GM21576 (cell line): ENCODE results near the gene HVCN1.

Experiments used
- ATAC-seq: cut with Tn5 transposase; IDR thresholded peaks from one replicate; pipeline ENCODE4 v1.9.1; 2021; ENCODE audit warnings: mild to moderate bottlenecking, moderate library complexity; ENCODE audit not compliant: unreplicated experiment

The HVCN1 gene

DNA sequence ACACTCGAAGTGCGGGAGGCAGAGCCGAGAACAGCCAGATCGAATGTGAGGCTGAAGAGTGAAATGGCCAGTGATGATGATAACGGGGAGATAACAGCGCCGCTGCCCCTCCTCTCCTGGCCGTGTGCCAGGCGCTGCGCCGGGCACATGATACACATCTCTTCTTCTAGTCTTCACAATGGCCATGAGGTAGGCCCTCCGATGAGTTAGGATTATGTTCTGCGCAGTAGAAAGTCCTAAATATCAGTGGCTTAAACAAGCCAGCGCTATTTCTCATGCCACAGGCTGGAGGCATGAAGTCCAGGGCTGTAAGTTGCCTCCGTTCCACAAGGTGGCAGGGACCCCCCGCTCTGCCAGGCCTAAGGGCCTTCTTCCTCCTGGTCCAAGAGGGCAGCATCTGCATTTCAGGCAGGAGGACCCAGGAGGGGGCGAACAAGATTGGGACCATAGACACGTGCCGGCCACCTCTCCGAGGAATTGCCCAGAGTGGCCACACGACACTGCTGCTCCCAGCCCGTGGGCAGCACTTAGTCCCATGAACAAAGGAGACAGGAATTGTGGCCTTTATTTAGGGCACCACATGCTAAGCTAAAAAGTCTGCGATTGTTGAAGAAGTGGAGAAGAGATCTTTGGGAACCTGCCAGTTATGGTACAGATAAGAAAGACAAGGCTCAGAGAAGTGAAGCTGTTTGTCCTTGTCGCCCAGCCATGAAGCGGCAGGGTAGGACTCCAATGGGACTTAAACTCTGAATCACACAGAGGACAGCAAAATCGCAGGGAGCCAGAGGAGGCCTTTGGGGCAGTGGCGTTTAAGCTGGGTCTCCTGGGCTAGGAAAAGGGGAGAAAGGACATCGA lies 10.9 kb upstream of the HVCN1 start:
- no peak for ATAC-seq

- ATAC-seq: peak; percentile 73
Observed at GRCh38 chr12:110698171-110698902, 9.4 kb upstream of the HVCN1 start.

- ATAC-seq: no peak
Observed at GRCh38 chr12:110697236-110697635, 8.3 kb upstream of the HVCN1 start.

- no peak for ATAC-seq
Observed at GRCh38 chr12:110696283-110696682, 7.4 kb upstream of the HVCN1 start.

DNA sequence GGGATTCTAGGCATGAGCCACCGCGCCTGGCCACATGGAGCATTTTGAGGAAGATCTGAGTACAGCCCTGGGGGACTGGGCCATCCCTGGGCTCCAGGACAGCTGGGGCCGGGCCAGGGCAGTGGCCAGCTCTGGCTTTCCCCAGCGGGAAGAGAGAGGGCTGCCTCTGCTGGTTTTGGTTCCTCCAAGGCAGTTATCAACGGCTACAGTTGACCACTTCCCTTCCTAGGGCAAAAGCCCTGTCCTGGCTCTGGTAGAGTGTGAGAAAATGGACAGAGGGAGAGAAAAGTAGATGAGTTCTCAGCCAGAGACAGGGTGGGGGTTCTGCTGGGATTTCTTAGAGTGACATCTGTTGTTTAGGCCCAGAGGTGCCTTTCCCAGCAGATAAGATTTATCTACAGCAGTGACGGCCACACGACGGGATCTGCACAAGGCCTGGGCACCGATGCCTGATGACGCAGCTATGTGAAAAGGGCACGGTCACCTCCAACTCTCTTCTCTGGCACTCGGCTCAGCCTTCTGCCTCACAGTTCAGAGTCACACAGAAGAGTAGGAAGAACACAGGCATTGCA lies 5.5 kb upstream of the HVCN1 start:
- no peak for ATAC-seq

- ATAC-seq: no peak
Observed at GRCh38 chr12:110693731-110694130, 4.8 kb upstream of the HVCN1 start.

- ATAC-seq: no peak
Observed at GRCh38 chr12:110690127-110690430, 1.2 kb upstream of the HVCN1 start.

GRCh38 chr12:110689281-110690126 lies 589 bp upstream of the HVCN1 start:
- peak; percentile 48 for ATAC-seq

- no peak for ATAC-seq
Observed at GRCh38 chr12:110687396-110688169, 1.3 kb downstream of the HVCN1 start.

DNA sequence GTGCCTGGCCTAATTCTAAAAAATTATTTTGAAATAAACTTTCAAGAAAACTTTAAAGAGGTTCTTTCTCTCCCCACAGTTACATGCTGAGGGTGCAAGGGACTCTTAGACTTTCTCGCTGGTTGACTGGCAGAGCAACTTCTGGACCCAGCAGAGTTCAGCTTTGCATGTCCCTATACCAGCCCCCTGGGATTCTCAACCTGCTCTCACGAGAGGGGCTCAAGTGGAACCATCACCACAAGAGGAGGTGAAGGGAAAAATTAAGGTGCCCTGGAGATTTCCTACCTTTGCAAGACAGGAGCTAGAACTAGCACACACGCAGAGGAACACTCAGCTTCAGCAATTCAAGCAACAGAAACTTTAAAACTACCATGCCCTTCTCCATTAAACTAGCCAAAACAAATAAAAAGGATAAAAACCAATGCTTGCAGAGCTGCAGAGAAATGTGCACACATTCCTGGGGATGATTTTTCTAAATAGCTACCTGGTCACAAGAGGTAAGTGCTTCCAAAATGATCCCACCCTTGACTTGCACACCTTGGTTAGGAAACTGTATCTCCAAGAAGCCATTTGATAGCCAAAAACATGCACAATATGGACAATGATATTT lies 2.5 kb downstream of the HVCN1 start:
- no peak for ATAC-seq

DNA sequence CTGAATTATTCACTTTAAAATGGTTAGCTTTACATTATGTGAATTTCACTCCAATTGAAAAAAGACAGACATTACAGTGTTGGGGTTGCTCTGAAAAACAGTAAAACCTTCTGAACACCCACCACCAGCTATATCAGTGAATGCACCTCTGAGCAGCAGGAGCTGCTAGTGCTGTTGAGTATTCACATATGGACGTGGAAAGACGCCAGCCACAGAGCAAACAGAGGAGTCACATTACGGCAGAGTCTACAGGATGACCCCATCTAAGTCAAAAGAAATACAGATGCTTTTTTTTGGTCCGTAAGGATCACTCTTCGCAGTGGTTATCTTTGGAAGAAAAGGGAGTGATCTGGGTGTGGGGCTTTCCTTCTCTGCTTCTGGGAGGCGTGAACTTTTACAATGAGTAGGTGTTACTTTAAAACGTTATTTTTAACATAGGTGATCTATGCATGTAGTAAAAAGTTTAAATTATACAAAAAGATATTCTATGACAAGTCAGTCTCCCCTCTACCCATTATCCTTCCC lies 4.5 kb downstream of the HVCN1 start:
- ATAC-seq: no peak

DNA sequence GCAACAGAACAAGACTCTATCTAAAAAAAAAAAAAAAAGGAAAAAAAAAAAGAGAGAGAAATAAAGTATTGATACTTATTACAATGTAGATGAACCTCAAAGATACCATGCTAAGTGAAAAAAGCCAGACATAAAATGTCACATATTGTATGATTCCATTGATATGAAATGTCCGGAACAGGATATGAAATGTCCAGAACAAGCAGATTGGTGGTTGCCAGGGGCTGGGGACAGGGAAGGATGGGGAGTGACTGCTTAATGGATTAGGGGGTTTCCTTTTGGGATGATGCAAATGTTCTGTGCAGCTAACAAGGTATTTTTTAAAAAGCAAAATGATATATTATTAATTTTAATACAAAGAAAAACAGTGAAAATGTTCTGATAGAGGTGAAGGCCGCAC lies 5.0 kb downstream of the HVCN1 start:
- ATAC-seq: no peak

- no peak for ATAC-seq
Observed at GRCh38 chr12:110680032-110680431, 8.9 kb downstream of the HVCN1 start.

GRCh38 chr12:110679201-110679600 lies 9.7 kb downstream of the HVCN1 start:
- ATAC-seq: no peak

DNA sequence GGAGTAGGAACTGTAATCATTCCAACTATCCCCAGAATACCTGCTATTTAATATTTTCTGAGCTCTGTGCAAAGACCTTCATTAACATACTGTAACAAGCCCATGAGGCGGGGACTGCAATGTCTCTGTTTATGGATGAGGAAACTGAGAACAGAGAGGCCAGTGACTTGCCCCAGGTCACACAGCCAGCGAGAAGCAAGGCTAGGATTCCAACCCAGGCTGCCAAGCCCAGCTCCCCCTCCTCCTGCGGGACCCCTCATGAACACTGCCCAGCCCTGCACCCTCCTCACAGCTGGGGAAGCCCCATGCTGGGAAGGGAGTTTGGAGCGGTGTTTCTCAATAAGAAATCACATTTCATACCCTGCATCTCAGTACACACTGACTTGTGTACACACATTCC lies 10.9 kb downstream of the HVCN1 start:
- peak; percentile 4 for ATAC-seq

DNA sequence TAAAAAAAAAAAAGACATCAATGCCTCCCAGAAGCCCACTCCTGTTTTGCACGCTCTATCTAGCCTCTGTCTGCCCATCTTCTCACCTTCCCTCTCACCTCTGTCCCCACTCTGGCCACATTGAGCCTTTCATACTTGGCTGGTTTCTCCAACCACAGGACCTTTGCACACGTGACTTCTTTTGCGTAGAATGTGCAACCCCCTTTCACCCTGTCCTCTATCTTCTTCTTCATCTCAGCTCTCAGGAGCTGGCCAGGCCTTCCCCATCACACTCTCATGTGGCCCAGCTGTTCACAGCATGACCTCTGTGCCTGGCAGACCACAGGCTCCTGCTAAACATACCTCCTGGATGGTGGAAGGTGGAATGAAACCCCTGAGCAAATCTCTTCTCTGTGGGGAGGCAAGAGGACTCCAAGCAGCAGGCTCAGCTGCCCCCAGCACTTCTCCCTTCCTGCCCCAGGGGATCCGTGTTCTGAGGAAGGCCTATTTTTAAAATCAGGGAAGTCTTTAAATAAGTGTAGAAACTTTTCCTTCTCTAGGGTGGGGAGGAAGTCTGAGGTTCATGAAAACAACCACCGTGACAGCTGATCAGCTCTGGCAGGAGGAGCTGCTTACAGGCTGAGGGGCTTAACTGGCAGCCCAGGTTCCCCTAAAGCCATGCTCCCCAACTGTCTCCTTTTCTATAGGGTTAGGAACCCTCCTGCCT lies 11.6 kb downstream of the HVCN1 start:
- ATAC-seq: peak; percentile 72

DNA sequence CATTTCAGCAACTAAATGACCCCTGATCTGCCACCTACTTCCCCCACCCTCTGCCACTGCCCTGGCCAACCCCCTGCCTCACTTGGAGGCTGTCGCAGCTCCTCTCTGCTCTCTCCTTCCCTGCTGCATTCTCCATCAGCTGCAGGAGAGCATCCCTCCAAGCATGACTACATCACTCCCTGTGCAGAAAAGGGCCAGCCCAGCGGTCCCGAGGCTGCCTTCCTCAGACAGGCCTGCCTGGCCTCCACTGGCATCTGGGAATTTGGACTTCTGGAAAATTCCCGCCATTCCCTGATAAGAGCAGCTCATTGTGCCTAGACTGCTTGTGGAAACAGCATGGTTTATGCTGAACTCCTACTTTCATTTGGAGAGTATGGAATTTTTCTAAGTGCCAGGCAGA lies 12.7 kb downstream of the HVCN1 start:
- no peak for ATAC-seq

GRCh38 chr12:110670161-110670701 lies 18.7 kb downstream of the HVCN1 start:
- ATAC-seq: peak; percentile 37

DNA sequence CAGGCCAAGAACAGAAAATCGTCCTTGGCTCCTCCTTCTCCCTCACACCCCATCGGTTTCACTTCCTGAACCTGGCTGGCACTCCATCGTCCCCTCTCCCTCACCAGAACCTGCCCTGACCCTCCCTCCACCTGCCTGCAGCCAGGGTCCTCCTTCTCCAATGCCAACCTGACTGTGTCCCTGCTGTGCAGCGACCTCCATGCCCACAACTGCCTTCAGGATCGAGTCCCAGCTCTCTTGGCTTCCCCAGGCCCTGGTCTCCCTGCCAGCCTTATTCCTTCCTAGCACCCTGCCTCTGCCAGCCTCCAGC lies 19.8 kb downstream of the HVCN1 start:
- peak; percentile 33 for ATAC-seq
